Cardiac fibroblast (primary cell): ENCODE measurements around the gene LIN7B.

Experiments
- DNase-seq, 2 donors: peaks; one replicate each; pipeline versions ENCODE4 v3.0.0 to v3.0.0-alpha.2; 2010; ENCODE audit warnings: low read depth in 2 of 2
- H3K4me3 ChIP-seq, 2 donors: replicated peaks in 1 of 2; 1 replicate in 1 of 2; 2 replicates in 1 of 2; pipeline ENCODE4 v1.5.1; 2011; ENCODE audit warnings: low read depth in 2 of 2, low read length in 2 of 2, mild to moderate bottlenecking in 2 of 2, moderate library complexity in 1 of 2
- CTCF ChIP-seq: IDR thresholded peaks from one replicate; pipeline ENCODE4 v1.5.1; 2011; ENCODE audit warnings: low read depth, mild to moderate bottlenecking, low read length, inconsistent platforms

LIN7B gene

DNA sequence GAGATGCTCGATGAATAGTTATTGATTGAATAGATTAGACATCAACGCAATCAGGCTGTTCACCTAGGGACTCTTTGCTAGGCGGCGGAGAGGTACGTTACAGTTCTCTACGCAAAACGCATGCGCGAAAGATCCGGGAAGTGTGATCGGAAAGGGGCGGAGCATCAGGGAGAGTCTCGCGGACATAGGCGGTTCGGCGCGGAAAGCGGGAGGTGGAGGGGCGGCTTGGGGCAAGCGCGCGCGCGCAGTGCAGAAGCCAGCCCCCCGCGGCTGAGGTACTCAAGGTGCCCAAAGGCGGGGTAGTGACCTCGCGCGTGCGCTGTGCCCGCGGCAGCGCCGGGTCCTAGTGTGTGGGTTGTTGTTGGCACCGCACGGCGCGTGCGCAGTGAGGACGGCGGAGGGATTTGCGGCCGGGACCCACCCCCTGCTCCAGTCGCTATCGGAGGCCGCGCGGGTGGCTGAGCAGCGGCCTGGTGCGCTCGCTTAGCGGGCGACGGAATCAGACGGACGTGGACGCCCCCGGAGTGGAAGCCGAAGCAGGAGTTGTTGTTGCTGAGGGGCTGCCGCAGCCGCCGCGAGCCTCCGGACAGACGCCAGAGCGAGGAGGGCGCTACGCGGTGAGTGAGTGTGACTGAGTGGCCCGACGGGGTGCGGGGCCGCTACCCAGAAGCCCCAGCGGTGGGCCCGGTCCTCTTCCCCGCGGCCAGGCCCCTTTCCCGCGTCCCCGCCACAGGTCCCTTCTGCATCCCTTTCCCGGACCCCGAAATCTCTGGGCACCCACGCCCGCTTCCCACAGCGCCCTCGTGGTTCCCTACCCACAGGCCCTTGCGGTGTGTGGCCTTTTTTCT, 28.9 kb upstream of the LIN7B start, which contains the start of gene SNRNP70:
Gene SNRNP70 (plus strand): TSS at position 432 of the 848 bp plus-strand sequence. CDS start 964 bp downstream, outside the sequence.
- DNase-seq = peak; percentile 100
- no peak for TF ChIP-seq CTCF

DNA sequence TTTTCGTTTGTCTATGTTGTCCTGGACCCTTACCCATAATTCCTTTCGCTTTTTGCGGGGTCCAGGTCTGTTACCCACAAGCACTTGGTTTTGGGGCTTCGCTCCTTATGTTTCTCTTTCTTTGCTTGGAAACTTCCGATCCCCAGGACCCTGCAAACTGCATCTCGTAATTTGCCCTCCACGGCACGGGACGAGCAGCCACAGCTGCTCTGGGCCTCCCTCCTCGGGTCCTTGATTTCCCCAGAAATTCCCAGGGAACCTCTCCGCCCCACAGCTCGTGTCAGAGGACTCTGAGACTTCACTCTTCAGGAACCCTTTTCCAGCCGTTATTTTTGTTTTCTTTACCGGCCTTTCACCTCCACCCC, 28.3 kb upstream of the LIN7B start:
- no peak for DNase-seq
- no peak for TF ChIP-seq CTCF
- peak overlapping the region; percentile 92 to 95 for H3K4me3 ChIP-seq

More for the DNA sequence above, 28.9 kb upstream of the LIN7B start, which contains the start of gene SNRNP70:
- peak within 1 kb of the TSS; percentile 92 to 95 for H3K4me3 ChIP-seq

- DNase-seq = no peak
- H3K4me3 ChIP-seq = peak overlapping the region; percentile 92 to 95
- no peak for TF ChIP-seq CTCF
Observed at GRCh38 chr19:49086296-49086695, 27.9 kb upstream of the LIN7B start.

- no peak overlapping the region for H3K4me3 ChIP-seq
- DNase-seq = no peak
- TF ChIP-seq CTCF = no peak
Observed at GRCh38 chr19:49091391-49092038, 22.7 kb upstream of the LIN7B start.

DNA sequence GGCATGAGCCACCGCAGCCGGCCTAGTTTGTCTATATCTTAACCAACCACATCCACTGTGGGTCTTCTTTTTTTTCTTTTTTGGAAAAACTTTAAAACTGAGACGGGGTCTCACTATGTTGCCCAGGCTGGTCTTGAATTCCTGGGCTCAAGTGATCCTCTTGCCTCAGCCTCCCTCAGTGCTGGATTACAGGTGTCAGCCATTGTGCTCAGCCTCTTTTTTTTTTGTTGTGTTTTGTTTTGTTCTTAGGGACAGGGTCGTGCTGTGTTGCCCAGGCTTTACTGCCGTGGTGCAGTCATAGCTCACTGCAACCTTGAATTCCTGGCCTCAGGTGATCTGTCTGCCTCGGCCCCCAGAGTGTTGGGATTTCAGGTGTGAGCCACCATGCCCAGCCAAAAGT, 21.5 kb upstream of the LIN7B start:
- no peak for DNase-seq
- no peak for TF ChIP-seq CTCF
- H3K4me3 ChIP-seq = no peak overlapping the region

DNA sequence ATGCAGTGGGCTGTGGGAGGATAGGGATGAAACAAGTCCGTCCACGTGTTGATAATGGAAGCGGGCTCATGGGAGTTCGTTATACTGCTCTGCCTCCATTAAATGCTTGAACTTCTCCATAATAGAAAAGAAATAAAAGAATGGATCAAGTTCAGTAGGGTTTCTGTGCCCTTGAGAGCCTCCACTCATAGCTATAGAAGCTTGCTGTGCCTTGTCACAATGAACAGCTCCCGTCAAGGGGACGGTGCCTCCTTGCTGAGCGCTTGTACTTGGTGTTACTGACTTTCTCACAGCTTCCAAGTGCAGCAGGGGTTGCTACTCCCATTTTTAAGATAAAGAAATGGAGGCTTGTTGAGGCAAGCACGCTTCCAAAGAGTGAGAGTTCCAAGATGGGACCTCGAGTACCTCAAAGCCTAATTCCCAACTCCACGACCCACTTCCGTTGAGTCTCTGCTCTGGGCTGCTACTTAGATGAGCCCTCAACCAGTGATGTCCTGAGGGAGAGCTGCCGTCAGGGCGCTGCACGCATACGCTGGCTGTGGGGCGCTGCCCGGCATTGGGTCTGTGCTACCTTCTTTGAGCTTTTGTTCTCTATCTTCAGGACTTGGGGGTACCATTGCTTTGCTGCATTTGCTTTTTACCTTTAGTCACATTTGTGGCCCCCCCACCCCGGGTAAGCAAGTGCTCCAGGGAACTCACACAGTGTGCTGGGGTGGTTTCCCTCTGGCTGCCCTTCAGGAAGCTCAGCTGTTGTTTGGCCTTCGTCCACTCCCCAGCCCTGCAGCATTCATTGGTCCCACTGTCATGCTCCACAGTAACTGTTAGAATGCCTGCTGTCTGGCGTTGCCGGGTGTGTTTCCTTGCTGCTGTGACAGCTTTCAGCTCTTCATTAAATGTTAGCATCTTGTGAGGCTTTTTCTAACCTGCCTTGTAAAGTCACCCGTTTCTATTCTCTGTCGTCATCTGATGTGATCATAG, 19.4 kb upstream of the LIN7B start:
- DNase-seq = peak in 1 of 2 donors; percentile 26
- TF ChIP-seq CTCF = no peak
- no peak overlapping the region for H3K4me3 ChIP-seq
